Activated CD8-positive, alpha-beta memory T cell treated with anti-CD3 and anti-CD28 coated beads for 24 hours (primary cell): ENCODE results near the gene MFSD12.
A peak's percentile ranks its signal among the peaks of the same experiment; 100 is the strongest.
"Not testable (repeated sequence)": the region's sequence is repeated elsewhere in the genome, so short reads cannot be mapped to it uniquely, and the experiment has no call there.

Experiments used
- DNase-seq: peaks from one replicate; pipeline ENCODE4 v3.0.0-alpha.2; 2020

Gene MFSD12

DNA sequence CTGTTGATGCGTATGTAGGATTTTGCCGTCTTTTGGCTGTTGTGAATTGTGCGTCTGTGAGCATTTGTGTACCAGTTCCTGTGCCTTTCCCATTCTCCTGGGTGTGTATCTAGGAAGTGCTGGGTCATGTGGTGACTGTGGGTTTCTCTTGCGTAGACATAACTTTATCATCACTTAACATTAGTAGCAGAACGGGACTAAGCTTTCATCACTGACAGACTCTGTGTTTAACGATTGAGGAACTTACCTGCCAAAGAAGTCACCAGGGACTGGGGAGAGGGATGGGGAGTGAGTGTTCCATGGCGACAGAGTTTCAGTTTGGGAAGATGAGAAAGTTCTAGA is 36.3 kb downstream of the MFSD12 start:
- no peak for DNase-seq

DNA sequence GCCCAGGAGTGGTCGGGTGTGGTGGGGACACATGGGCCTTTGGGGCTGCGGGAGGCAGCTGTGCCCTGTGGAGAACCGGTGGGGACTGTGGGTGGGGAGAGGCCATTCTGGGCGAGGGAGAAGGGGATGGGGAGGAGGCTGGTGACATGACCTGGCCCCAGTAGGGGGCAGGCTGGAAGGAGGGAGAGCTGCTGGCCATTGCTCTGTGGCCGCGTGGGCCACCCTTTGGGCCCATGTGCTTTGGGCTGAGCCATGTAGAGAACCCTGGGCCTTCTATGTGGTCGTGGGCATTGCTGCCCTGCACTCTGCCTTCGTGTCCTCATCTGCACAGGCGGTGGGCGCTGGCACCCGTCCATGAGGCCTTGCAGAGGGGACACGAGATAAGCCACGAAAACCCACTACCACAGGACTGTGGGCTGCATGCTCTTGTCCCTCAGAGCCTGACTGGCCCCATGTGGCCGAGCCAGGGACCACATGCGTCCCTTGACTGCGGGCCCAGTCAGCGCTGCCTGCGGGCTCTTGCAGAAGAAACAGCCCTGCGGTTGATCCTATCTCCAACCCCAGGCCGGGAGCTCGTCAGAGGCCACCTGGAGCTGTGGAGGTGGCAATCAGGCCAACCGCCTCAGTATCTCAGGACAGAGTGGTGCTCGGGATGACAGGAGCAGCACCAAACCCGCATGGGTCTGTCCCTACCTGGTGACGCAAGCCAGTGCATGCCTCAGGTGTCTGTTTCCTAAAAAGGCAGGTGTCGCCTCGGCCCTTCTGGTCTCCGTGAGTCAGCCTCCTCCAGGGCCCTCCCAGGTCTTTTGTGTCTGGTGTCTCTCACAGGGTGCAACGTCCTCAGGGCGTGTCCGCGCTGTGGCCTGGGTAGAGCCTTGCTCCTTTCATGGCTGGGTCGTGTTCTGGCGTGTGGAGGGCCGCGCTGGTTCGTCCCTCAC is 37.0 kb downstream of the MFSD12 start:
- no peak for DNase-seq

DNA sequence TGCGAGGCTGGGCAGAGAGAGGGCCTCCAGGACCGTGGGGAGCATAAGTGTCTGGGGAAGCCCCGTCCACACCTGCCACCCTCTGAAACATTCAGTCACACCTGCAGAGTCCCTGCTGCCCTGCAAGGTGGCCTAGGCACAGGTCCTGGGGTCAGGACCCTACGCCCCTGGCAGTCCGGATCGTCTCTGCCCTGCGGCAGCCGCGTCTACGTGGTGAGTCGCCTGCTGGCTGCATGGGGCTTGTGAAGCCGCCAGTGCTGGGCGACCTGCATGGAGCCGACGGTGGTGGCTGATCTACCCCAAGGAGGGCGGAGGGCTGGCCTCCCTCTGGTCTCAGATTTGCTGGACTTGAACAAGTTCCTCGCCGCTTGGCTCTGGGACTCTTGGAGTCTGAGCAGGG is 38.3 kb downstream of the MFSD12 start:
- DNase-seq = no peak

DNA sequence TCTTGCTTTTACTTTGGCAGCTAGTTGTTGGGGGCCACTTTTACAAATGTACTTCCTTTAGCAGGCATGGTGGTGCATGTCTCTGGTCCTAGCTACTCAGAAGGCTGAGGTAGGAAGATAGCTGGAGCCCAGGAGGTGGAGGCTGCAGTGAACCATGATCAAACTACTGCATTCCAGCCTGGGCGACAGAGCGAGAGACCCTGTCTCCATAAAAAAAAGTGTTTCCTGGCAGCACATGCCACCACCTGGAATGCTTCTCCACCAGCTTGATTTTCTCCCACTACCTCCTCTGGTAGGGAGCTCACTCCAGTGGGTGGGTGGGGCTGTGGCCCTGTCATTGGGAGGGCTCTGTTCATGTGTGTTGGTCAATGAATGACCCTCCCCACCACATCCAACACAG is 38.7 kb downstream of the MFSD12 start:
- DNase-seq = no peak

DNA sequence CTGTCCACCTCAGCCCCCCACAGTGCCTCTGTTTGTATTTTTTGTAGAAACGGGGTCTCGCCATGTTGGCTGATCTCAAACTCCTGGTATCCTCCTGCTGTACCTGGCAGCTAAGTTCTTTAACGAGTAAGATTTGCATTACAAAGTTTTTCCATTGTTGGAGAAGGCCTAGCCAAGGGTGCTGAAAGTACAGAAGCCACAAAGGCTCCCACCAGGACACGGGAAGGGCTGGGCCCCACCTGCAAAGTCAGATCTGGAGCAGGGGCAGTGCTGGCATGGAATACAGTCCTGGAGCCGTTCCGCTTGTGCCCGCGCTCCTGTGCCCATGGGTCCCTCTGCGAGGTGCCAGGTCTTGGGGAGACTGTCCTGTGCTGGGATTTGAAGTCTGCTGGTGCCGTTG is 39.1 kb downstream of the MFSD12 start:
- no peak for DNase-seq

DNA sequence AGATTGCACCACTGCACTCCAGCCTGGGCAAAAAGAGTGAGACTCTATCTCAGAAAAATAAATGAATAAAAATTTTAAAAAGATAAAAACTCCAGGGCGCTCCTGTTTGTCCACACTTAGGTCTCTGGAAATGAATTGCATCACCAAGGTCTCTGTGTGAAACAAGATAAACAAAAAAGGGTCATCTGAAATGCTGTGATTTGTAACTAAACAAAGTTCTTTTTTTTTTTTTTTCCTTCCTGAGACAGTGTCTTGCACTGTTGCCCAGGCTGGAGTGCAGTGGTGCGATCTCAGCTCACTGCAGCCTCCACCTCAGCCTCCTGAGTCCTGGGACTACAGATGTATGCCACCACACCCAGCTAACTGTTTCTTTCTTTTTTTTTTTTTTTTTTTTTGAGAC is 39.7 kb downstream of the MFSD12 start:
- no peak for DNase-seq

DNA sequence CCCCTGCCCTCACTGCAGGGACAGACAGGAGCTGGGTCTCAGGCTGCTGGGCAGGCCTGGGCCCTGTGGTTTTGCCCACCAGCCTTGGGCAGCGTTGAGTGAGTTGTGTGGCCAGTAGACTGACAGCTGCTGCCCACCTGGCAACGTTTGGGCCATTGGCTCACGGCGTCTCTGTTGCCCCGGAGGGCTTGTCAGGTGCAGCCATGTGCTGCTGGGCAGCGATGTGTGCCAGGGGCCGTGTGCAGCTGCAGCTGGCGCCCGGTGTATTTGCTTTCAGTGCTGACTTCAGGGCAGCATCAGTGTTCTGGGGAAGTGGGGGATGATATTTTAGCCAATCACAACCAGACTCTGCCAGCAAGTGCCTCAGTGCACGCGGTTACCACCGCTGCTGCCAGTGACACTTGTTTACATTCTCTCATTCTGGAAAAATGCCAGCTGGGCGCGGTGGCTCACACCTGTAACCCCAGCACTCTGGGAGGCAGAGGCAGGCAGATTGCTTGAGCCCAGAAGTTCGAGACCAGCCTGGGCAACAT is 40.6 kb downstream of the MFSD12 start:
- no peak for DNase-seq

DNA sequence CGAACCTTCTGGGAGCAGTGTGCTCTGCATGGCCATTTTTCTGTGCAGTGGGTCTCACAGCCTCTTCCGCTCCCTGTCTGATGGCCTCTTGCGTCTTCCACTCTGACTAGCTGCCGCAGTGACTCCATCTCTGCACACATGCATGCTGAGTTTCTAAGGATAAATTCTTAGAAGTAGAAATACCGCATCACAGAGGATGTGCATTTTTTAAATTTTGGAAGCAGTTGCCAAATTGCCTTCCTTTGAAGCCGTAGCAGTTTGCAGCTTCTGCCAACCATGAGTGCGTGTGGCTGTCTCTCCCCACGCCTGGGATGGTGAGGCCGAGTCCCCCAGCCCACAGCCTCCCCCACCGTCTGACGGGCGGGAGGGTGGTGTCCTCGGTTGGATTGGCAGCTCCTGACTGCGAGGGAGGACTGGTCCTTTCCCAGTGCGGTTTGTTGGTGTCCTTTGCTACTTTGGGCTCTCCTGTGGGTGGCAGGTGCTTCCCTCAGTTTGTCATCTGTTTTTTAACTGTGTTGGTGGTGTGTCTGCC is 41.4 kb downstream of the MFSD12 start:
- no peak for DNase-seq

DNA sequence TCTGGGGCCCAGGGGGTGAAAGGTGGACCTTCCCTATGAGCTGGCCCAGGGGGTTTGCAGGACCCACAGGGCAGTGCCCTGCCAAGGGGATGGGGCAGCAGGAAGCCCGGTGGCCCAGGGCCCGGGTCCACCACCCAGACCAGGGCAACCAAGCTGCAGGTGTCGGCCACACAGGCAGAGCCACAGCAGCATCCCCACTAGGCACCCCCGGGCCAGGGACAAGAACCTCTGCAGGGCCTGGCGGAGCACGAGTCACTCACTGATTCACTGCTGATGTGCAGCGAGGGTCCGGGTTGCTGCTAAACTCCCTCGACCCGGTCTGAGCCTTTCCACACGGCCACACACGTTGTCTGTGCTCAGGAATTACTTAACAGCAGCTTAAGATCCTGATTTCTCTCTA is 42.5 kb downstream of the MFSD12 start:
- DNase-seq = no peak

DNA sequence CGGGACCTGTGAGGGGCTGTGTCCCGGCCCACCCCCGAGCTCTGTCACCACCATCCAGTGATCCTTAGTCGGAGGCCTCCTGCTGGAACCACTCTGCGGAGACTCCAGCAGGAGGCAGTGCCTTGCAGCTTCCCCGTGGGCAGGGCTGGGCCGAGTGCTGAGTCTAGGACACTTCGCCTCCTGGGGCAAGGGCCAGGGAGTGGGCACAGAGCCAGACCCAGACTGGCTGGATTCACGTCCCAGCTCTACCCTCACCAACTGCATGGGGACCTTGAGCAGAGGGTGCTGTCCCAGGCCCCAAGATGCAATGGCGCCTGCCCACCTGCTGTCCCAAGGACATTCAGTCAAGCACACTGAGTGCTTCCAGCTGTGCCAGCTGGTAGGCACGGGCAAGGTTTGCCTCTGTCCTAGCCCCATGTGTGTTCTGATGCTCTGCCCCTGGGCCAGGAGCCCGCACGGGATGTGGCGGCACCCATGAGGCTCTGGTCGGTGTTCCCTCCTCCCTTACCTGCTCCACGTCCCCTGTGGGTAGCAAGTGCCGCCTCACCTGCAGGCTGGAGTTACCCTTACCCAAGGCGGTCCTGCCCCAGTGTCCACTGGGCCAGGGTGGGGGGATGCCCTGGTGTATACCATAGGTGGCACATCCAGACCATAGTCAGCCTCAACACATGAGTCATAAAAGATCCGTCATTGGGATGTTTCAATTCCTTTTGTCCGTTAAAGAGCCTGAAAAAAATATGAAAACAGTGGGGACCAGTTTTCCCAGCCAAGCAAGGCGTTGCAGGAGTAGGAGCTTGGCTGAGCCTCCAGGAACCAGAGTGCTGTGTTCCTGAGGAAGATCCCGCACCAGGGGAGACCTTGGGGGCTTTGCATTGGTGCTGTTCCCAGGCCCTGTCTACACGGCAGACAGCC is 43.9 kb downstream of the MFSD12 start:
- no peak for DNase-seq

DNA sequence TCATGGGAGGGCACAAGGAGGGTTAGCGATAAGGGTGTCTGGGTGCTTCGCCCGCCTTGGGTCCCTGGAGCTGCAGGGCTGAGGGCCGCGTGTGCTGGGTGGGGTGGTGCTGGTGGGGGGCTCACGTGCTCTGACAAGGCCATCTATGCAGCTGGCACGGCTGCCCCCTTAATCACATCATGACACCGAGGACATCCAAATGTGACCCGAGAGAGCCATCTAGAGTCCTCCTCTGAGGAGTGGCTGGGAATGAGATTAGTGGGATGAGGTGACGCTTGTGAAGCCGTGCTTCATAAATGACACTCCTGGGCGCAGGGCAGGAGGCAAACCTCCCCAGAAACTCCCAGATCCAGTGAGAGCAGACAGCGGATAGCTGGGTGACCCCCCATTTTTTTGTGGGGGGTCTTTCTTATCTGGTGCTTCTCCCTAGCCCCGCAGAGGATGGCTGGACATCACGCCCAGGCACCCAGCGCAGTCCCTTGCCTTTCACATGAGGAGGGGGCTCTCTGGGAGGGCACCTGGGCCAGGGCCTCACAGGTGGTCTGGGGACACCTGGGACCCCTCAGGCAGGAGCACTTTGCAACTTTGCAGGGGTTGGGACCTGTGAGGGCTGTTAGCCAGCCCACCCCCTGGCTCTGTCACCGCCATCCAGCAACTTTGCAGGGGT is 44.7 kb downstream of the MFSD12 start:
- no peak for DNase-seq

DNA sequence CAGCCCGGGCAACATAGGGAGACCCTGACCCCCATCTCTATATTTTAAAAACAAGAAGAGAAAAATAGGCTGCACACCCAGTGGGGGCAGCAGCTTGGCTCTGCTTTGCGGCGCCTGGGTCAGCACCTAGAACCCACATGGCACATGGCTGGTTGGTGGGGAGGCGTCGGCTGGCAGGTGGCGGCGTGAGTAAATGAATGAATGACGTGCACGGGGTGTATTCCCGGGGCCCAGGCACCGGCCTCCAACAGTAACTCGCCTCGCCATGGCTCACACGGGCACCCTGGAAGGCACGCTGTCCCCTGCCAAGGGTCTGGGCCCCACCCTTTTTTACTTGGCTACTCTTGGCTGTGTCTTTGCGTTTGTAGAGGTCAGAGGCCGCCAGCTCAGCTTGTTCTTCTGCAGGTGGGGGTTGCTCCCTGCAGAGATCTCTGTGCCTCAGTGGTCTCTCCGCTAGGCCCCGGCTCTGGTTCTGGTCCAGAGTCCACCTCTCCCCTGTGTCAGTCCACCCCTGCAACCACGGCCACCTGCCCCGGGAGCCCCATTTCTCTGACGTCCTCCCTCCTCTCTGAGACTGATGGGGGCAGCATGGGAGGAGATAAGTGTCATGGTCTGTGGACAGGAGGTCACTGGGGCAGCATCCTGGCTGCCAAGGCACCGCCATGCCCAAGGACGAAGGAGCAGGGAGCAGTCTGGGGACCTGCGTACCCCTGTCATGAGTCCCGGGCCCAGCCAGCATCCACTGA is 45.7 kb downstream of the MFSD12 start:
- no peak for DNase-seq

DNA sequence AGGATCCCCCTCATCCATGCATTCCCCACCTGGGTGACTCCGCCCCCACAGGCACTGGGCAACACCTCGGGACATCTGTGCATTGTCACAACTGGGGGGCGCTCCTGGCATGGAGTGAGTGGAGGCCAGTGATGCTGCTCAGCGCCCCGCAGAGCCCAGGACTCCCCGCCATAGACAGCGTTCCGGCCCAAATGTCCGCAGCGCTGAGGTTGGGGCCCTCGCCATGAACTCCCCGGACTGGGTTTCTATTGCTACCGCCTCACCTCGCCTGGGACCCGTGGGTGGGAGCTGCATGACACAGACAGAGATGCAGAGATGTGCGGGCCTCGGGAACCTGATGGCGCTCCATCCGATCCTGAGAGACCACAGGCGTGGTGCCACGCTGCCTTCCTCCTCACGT is 46.7 kb downstream of the MFSD12 start:
- DNase-seq = no peak

DNA sequence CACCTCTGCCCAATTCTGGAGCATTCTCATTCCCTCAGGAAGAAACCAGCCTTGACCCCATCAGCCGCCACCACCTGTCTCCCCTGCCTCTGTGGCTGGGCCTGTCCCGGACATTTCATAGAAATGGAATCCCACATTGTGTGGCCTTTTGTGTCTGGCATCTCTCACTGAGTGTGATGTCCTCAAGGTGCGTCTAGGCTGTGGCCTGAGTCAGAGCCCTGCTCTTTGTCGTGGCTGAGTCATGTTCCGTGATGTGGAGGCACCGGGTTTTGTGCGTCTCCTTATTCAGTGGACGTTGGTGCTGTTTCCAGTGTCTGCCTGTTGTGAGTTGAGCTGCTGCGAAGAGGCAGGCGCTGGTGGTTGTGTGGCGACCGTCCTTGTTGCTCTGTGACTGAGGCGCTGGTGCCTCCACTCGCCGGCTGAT is 47.8 kb downstream of the MFSD12 start:
- no peak for DNase-seq

DNA sequence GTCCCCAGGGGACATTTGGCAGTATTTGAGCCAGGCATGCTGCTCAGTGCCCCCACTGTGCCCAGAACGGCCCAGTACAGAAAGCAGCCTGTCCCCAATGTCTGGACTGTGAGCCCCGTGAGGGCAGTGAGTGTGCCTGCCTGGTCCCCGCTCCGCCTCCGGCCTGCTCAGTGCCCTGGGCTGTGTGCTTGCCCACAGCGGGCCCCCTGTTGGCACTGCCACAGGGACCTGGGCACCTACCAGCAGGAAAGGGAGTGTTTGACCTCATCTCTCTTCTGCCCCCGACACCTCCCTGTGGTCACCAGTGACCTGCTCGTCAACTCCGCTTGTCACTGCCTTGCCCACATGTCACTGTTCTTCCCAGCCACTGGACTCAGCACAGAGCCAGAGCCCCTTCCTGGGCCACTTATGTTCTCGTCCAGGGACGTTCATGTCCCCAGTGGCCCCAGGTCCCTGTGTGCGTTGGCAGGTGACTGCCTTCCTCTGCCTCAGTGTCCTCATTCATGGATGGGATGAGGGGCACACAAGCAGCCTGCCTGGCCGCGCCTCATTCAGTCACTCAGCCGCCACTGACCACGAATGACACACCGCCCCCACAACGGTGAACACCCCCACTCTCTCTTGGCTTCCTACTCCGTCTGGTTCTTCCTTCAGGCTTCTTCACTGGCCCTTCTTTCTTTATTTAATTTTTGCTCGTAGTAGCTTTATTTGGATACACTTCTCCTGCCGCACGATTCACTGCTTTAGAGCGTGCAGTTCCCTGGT is 48.4 kb downstream of the MFSD12 start:
- DNase-seq = no peak

DNA sequence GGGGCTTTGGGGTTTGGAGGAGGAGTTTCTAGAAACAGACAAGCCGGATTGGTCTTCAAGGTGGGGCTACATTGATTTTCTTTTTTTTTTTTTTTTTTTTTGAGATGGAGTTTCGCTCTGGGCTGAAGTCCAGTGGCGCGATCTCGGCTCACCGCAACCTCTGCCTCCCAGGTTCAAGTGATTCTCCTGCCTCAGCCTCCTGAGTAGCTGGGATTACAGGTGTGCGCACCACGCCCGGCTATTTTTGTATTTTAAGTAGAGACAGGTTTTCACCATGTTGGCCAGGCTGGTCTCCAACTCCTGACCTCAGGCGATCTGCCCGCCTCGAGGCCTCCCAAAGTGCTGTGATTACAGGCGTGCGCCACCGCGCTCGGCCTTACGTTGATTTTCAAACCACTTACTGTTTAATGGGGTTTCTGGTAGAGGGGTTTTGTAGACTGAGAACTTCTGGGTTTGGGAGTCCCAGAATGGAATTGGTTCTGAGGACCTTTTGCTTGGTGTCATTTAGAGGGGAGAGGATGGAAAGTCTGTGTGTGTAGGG is 49.2 kb downstream of the MFSD12 start:
- DNase-seq = not testable (repeated sequence)

DNA sequence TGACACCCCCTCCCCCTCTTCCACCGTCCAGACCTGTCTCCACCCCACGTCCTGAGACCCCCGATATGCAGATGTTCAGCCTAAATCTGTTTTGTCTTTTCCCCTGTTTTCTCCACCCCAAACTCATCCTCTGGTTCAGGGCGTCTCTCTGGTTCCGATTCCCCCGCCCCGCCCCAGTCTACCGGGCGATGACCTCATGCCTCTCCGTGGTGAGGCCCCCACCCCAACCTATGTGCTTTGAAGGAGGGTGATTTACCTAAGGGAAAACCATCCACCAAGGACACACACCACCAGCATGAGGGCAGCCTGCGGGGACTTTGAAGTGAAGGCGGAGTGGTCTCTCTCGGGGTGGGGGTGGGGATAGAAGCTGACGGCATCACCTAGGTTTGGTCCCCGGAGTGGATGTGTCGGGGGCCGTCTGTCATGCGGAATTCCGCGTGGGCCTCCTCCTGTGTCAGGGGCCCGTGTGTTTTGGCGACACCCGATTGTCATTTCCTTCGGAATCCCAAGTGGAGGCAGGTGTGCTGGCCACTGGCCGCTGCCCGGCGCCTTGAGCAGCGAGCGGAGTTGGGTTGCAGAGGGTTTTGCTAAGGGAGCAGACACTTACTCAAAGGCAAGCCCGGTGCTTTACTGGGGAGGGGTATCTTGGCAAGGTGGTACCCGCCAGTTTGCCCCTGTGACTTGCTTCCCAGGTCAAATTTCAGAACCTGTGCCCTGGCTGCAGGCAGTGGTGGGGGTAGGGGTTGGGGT is 49.8 kb downstream of the MFSD12 start:
- DNase-seq = peak; percentile 64

DNA sequence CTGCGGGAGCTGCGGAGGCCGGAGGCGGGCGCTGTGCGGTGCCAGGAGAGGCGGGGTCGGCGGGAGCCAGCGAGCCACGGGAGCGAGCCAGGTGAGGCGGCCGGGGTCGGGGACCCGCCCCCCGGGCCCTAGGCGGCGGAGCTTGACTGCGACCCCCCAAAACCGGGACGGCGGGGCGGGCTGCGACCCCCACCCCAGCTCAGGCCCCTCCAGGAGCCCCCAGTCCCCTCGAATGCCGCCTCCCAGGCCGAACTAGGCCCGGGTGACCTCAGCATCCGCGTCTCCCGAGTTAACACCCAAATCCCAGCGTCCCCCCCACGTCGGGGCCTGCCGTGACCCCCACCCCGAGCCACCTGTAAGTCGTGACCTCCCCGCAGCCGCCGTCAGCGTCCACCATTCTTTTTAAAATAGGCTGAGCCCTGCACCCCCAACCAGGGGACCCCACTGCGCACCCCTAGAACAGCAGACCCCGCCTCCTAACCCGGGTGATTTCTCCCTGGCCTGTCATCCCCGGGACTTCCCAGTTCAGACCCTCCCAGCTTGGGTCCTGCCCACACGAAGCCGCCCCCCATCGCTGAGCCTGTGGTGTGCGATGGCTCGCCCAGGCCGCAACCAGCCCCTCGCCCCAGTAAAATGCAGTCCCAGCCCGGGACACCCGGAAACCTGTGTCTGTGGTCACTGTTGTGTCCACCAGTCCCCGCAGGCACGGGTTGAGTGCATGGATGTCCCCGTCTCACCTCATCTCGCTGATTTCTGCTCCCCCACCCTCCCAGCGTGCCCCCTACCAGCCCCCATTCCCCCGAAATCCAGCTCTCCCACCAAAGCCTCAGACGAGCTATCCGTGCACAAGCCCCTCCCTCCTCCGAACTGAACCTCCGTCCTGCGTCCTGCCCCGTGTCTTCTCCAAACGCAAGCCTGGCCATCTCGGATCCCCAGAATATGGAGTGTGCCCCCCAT is 50.7 kb downstream of the MFSD12 start:
- peak; percentile 65 for DNase-seq
